OCI-LY7 (cell line): Measurements from ENCODE around the gene RNF19B.
"Not testable (repeated sequence)": the region's sequence is repeated elsewhere in the genome, so short reads cannot be mapped to it uniquely, and the experiment has no call there.

ENCODE experiments used
- CTCF ChIP-seq: fragments of 200-600 bp; sonication (generic); conservative IDR thresholded peaks from 2 replicates; pipeline ENCODE4 v1.5.1; 2014; ENCODE audit warnings: mild to moderate bottlenecking, antibody characterized with exemption, low read length, moderate library complexity, mixed read lengths
- EZH2phosphoT487 ChIP-seq: fragments of 200-600 bp; sonication (generic); IDR thresholded peaks from 2 replicates; pipeline ENCODE4 v1.6.1; 2018; ENCODE audit warnings: low read depth, borderline replicate concordance, mild to moderate bottlenecking, mixed run types, antibody characterized with exemption, low read length, moderate library complexity, mixed read lengths

GRCh38 chr1:32973458-32973857 is 8.8 kb upstream of the RNF19B start:
- not testable (repeated sequence) for TF ChIP-seq CTCF, EZH2phosphoT487
